HG02970 (cell line): ENCODE results near the gene SMYD1.

Experiments used
- ATAC-seq: cut with Tn5 transposase; IDR thresholded peaks from one replicate; pipeline ENCODE4 v1.9.1; 2021; ENCODE audit warnings: mild to moderate bottlenecking, moderate library complexity, moderate number of reproducible peaks; ENCODE audit not compliant: unreplicated experiment, low FRiP score

Gene SMYD1

GRCh38 chr2:88139203-88139702 is 71.6 kb downstream of the SMYD1 start:
- no peak for ATAC-seq

GRCh38 chr2:88139804-88140203 is 72.2 kb downstream of the SMYD1 start:
- ATAC-seq: no peak

GRCh38 chr2:88141952-88142351 is 74.3 kb downstream of the SMYD1 start:
- no peak for ATAC-seq

GRCh38 chr2:88144271-88144670 is 76.6 kb downstream of the SMYD1 start:
- ATAC-seq: no peak

- ATAC-seq: no peak
Observed at GRCh38 chr2:88144914-88145497, 77.4 kb downstream of the SMYD1 start.

- ATAC-seq: no peak
Observed at GRCh38 chr2:88146590-88146989, 79.0 kb downstream of the SMYD1 start.

GRCh38 chr2:88147145-88147544 is 79.5 kb downstream of the SMYD1 start:
- ATAC-seq: no peak

- no peak for ATAC-seq
Observed at GRCh38 chr2:88148929-88149438, 81.4 kb downstream of the SMYD1 start.

- no peak for ATAC-seq
Observed at GRCh38 chr2:88159481-88159880, 91.9 kb downstream of the SMYD1 start.

GRCh38 chr2:88159955-88160415 is 92.4 kb downstream of the SMYD1 start:
- no peak for ATAC-seq

GRCh38 chr2:88160517-88160916 is 92.9 kb downstream of the SMYD1 start:
- no peak for ATAC-seq

GRCh38 chr2:88161446-88162244 is 94.0 kb downstream of the SMYD1 start:
- no peak for ATAC-seq
